ENCODE results near the gene PBX4.

Gene PBX4

GRCh38 chr19:19592690-19593089 is 25.8 kb downstream of the PBX4 start:
- DNase-seq, result no peak

GRCh38 chr19:19591133-19591825 is 27.2 kb downstream of the PBX4 start:
- peak in 2 of 58 donors; percentile 1 to 5 for DNase-seq

GRCh38 chr19:19588546-19588945 is 29.9 kb downstream of the PBX4 start:
- no peak for DNase-seq

GRCh38 chr19:19587771-19588170 is 30.7 kb downstream of the PBX4 start:
- DNase-seq, result peak in 8 of 58 donors; percentile 2 to 36 (median 9)

- no peak for DNase-seq
Measured at GRCh38 chr19:19584356-19584755, 34.1 kb downstream of the PBX4 start.

GRCh38 chr19:19582471-19582870 is 36.0 kb downstream of the PBX4 start:
- DNase-seq, result no peak

- no peak for DNase-seq
Measured at GRCh38 chr19:19581391-19581790, 37.1 kb downstream of the PBX4 start.

- DNase-seq, result no peak
Measured at GRCh38 chr19:19580418-19580817, 38.1 kb downstream of the PBX4 start.

GRCh38 chr19:19579533-19580361 is 38.7 kb downstream of the PBX4 start:
- no peak for DNase-seq

- peak in 3 of 58 donors; percentile 2 to 7 (median 7) for DNase-seq
Measured at GRCh38 chr19:19578252-19578651, 40.2 kb downstream of the PBX4 start.

GRCh38 chr19:19575411-19575810 is 43.1 kb downstream of the PBX4 start:
- DNase-seq, result no peak

GRCh38 chr19:19571071-19571786 is 47.3 kb downstream of the PBX4 start:
- no peak for DNase-seq

- DNase-seq, result no peak
Measured at GRCh38 chr19:19570571-19570970, 47.9 kb downstream of the PBX4 start.

- no peak for DNase-seq
Measured at GRCh38 chr19:19568802-19569756, 49.4 kb downstream of the PBX4 start.

- DNase-seq, result no peak
Measured at GRCh38 chr19:19567391-19567790, 51.1 kb downstream of the PBX4 start.

GRCh38 chr19:19566306-19566705 is 52.2 kb downstream of the PBX4 start:
- no peak for DNase-seq

- DNase-seq, result no peak
Measured at GRCh38 chr19:19563348-19563848, 55.1 kb downstream of the PBX4 start.

GRCh38 chr19:19562665-19563347 is 55.7 kb downstream of the PBX4 start:
- DNase-seq, result no peak

- no peak for DNase-seq
Measured at GRCh38 chr19:19561946-19562664, 56.4 kb downstream of the PBX4 start.

Data from anterior cingulate cortex (tissue), 58 donors.